Mononuclear cell (primary cell): Measurements from ENCODE around the gene GNG7. TPM values are rescaled to one million over a fixed set of nuclear protein-coding genes. Genes with fewer than 3 reads are reported as not detected.
"Not testable (repeated sequence)": the region's sequence is repeated elsewhere in the genome, so short reads cannot be mapped to it uniquely, and the experiment has no call there.

Experiments used
- H3K27me3 ChIP-seq: 2 replicates; pipeline ENCODE4 v1.6.0; 2011; ENCODE audit warnings: low read length, control low read depth; ENCODE audit not compliant: insufficient read depth
- H3K4me1 ChIP-seq: 2 replicates; pipeline ENCODE4 v1.5.1; 2011; ENCODE audit warnings: mild to moderate bottlenecking, low read length, control low read depth; ENCODE audit not compliant: insufficient read depth
- H3K4me3 ChIP-seq: 2 replicates; pipeline ENCODE4 v1.5.1; 2011; ENCODE audit warnings: mild to moderate bottlenecking, low read length, moderate library complexity
- H3K9me3 ChIP-seq: 2 replicates; pipeline ENCODE4 v1.5.1; 2011; ENCODE audit warnings: low read depth, mild to moderate bottlenecking, control low read depth, low read length
- total RNA-seq: library from RNA; depleted of rRNA; stranded (reverse); fragments of >200 nt; gene quantifications from one replicate; pipeline ENCODE4 v1.2.3, GENCODE V29; 2012

GNG7 gene
- total RNA-seq, 1 donor: 2.0 TPM

DNA sequence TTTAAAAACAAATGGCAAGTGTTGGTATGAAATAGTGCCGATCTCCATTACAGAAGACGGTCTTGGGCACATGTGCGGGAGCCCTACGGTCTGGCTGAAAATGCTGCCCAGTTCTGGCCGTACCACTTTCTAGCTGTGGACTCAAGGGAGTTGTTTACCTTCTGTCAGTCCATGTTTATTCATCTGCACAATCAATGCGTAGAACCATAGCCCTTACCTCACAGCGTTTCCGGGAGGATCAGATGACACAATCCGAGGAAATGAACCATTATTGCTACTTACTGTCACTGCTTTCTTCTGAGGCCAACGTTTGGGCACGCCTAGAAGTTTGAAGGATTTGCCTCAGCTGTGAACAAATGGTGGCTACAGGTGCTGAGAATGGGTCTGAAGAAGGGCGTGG, 195.4 kb downstream of the GNG7 start:
- Histone ChIP-seq H3K4me1 (peaks cover 34% of the 10 kb centered on the region), H3K9me3 (no peaks in the 10 kb centered on the region), H3K4me3 (no peak overlapping the region), H3K27me3 (no peaks in the 10 kb centered on the region)

DNA sequence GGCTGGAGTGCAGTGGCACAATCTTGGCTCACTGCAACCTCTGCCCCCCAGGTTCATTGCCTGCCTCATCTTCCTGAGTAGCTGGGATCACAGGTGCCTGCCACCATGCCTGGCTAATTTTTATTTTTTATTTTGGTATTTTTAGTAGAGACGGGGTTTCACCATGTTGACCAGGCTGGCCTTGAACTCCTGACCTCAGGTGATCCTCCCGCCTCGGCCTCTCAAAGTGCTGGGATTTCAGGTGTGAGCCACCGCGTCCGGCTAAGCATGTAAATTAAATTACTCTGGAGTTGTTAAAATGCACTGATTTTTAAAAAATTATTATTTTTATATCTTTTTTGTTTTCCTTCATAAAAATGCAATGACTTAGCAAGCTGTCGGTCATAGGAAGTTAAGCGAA, 195.8 kb downstream of the GNG7 start:
- peaks cover 34% of the 10 kb centered on the region for H3K4me1 ChIP-seq
- H3K4me3 ChIP-seq, H3K27me3 ChIP-seq, H3K9me3 ChIP-seq: not testable (repeated sequence)

DNA sequence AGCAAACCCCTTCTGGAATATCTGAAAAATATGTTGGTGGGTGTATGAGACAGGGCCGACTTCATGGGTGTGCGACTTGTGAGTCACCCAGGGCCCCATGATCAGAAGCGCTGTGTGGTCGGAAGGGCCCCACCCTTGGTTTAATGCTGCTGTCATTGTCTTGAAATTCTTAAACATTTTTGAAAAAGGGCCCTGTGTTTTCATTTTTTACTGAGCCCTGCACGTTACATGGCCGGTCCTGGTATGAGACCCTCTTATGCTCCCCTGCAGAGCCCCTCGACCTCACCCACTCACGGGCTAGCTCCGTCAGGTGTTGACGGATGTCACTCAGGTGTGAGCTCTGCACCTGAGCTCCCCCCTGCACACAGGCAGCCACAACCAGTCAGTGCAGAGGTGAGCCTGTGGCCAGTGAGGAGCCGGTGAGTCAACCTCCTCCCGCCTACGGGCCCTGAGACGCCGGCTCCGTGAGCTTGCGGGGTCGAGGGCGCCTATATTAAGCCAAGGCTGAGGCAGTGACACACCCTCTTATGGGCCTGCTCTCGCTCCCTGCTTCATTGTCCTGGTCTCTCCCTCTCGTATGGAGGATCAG, 198.9 kb downstream of the GNG7 start:
- Histone ChIP-seq H3K4me1 (peaks cover 34% of the 10 kb centered on the region), H3K9me3 (no peaks in the 10 kb centered on the region), H3K27me3 (no peaks in the 10 kb centered on the region), H3K4me3 (no peak overlapping the region)

DNA sequence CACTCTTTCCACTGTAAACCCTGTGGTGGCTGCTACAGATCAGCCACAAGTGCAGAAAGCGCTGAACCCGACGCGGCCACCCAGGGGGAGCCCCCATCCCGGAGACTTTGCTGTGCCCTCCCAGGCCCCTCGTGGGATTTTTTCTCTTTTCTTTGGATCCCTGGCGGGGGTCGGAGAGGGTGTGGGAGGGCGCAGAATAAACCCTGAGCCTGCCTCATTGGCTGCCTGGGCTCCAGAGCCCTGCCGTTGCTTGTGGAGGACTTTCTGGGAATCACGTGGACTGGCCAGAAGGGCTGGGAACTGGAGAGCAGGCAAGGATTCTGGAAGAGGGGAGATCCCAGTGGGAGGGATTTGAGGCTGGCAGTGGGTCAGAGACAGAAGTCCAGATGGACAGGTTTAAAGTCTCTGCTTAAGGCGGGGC, 201.6 kb downstream of the GNG7 start:
- H3K9me3 ChIP-seq: no peaks in the 10 kb centered on the region
- peaks cover 22% of the 10 kb centered on the region for H3K4me1 ChIP-seq
- H3K27me3 ChIP-seq: no peaks in the 10 kb centered on the region
- no peak overlapping the region for H3K4me3 ChIP-seq

DNA sequence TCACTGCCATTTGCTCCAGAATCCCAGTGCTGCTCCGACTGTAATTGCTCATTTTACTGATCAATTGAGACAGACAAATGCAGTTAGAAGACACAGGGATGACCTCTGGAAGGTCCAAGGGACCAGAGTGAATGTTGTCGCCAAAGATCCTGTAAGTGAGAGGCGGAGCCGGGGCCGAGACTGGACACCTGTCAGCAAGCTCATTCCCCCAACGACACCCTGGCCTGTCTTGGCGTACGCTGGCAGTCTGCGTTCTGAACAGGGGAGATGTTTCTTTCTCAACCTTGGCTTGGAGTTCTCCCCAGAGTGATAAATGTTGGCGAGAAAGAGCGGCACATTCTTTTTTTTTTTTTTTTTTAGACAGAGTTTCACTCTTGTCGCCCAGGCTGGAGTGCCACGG, 202.3 kb downstream of the GNG7 start:
- no peak overlapping the region for H3K4me3 ChIP-seq
- H3K9me3 ChIP-seq: no peaks in the 10 kb centered on the region
- H3K27me3 ChIP-seq: no peaks in the 10 kb centered on the region
- H3K4me1 ChIP-seq: peaks cover 29% of the 10 kb centered on the region

DNA sequence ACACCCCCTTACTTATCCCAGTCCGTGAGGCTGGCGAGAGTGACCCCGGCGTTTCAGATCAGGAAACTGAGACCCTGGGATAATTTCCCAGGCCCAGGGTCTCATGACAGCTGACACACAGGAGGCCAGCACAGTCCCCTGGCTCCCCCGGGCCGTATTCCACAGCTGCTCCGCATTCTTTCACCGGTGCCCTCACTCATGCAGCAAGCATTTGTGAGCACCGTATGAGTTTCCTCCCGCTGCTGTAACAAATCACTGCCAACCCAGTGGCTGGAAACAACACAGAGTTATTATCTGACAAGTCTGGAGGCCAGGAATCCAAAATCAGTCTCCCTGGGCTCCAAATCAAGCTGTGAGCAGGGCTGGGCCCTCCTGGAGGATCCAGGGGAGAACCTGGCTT, 205.3 kb downstream of the GNG7 start:
- H3K4me3 ChIP-seq: no peak overlapping the region
- no peaks in the 10 kb centered on the region for H3K9me3 ChIP-seq
- H3K27me3 ChIP-seq: peaks cover 2% of the 10 kb centered on the region
- H3K4me1 ChIP-seq: peaks cover 20% of the 10 kb centered on the region

DNA sequence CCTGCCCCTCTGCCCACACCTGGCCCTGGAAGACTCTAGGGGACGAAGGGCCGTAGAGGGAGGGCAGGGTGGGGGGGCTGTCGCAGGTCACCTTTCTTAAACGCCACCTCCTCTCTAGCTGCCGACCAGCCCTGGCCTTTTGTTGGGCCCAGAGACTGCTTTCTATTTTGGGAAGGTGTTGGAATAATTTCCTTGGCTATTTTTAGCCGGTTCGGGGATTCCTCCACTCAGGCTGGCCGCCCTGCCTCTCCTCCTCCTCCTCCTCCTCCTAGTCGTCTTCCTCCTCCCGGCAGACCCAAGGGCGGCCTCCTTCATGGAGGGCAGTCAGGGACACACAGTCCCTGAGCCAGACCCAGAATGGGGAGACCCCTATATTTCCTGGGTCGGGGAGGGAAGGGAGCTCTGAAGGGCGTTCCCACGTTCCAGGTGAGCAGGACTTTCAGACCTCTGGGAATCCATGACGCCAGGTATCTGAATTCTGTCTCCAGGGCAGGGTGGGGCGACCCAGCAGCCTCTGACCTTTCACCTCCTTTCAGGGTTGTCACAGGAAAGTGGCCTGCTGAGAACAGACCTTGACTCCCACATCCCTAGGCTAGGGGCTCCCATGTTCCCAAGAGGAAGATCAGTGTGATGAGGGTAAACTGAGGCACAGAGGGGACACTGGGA, 206.7 kb downstream of the GNG7 start:
- Histone ChIP-seq H3K9me3 (no peaks in the 10 kb centered on the region), H3K27me3 (peaks cover 11% of the 10 kb centered on the region), H3K4me3 (no peak overlapping the region), H3K4me1 (peaks cover 29% of the 10 kb centered on the region)

DNA sequence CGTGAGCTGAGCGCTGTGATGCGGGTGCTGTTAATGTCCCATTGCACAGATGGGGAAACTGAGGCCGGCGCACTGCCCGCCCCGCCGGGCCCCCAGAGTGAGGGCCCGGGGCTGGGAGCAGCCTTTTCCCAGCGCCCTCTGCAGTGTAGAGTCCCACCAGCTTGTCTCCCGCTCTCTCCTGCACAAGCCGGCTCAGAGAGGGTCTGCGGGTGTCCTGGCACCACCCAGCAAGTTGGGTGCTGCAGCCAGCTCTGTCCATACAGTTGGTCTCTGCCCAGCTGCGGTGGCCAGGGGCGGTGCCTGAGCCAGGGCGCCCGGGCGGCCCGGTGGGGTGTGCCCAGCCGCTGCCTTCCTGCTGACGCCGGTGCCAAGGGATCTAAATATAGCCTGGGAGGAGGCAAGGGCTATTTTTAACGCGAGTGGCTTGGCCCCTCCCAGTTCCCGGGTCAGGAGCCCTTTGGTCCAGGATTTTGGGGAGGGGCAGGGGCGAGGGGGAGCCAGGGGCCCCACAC, 207.3 kb downstream of the GNG7 start:
- Histone ChIP-seq H3K4me3 (peak overlapping the region; percentile 50), H3K27me3 (peaks cover 14% of the 10 kb centered on the region), H3K9me3 (no peaks in the 10 kb centered on the region), H3K4me1 (peaks cover 33% of the 10 kb centered on the region)

DNA sequence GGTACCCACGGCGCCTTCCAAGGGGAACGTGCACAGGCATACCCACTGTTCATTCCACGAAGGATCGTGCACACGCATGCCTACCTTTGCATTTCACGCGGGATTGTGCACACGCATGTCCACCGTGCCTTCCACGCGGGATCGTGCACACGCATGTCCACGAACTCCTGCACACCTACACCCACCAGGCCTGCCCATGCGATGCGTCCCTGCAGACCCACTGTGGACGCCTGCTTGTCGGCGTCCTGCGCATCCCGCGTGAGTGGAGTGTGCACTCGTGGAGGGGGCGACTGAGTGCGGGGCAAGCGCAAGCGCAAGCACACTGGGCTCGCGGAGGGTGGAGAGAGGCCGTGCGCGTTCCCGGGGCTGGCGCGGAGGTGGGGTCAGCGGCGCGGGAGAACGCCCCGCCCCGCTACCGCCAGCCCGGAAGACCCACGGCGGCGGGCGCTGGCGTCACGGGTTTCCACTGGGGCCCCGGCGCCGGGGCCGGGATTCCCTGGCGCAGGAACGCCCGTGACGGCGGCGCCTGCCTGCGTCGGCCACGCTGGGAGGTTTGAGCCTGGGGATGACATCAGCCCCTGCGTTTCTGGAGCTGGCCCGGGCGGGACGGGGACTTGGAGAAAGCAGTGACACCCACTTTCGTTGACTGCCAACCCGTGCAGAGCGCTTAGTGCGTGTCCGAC, 207.9 kb downstream of the GNG7 start:
- H3K27me3 ChIP-seq: peaks cover 19% of the 10 kb centered on the region
- no peaks in the 10 kb centered on the region for H3K9me3 ChIP-seq
- H3K4me3 ChIP-seq: peak overlapping the region; percentile 50
- peaks cover 36% of the 10 kb centered on the region for H3K4me1 ChIP-seq

DNA sequence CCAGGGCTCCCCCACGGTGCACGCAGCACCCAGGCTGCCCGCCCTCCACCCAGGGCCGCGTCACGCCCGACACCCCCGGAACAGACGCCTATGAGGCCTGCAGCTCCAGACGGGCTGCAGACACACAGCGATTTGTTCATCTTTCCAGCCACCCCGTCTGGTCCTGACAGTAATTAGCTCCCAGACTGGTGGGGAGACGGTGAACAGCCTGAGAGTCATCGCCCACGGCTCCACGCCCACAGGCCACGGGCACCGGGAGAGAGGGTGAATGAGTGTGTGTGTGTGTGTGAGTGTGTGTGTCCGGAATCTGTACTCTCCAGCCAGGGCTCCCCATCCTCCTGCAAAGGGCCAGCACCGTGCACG, 208.4 kb downstream of the GNG7 start:
- Histone ChIP-seq H3K27me3 (peaks cover 21% of the 10 kb centered on the region), H3K4me3 (no peak overlapping the region), H3K9me3 (no peaks in the 10 kb centered on the region), H3K4me1 (peaks cover 41% of the 10 kb centered on the region)

DNA sequence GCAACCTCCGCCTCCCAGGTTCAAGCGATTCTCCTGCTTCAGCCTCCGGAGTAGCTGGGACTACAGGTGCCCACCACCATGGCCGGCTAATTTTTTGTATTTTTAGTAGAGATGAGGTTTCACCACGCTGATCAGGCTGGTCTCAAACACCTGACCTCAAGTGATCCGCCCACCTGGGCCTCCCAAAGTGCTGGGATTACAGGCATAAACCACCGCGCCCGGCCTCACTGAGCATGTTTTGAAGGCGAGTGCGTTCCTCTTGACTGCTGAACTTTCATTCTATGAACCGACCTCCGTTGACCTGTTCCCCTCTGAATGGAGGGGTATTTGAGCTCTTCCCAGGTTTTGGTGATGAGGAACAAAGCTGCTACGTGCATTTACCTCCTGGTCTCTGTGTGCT, 209.0 kb downstream of the GNG7 start:
- Histone ChIP-seq H3K4me1 (peaks cover 47% of the 10 kb centered on the region), H3K27me3 (peaks cover 26% of the 10 kb centered on the region)
- not testable (repeated sequence) for H3K9me3 ChIP-seq, H3K4me3 ChIP-seq

DNA sequence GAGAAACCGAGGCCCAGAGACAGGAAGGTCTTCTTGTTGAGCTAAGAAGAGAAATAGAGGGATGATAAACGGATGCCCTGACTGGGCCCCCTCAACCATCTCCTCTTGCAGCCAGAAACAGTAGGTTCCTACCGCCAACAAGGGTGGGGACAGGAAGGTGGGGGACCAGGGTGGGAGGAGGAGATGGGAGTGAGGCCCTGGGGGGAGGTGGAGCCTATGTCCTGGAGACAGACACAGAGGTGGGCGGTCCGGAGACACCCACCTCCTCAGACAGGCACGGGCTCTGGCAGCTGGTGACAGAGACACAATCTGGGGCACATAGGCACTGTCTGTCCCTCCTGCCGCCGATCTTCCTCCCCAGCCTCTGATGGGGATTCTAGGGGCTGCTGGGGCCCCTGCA, 209.6 kb downstream of the GNG7 start:
- H3K4me3 ChIP-seq: no peak overlapping the region
- peaks cover 28% of the 10 kb centered on the region for H3K27me3 ChIP-seq
- peaks cover 48% of the 10 kb centered on the region for H3K4me1 ChIP-seq

DNA sequence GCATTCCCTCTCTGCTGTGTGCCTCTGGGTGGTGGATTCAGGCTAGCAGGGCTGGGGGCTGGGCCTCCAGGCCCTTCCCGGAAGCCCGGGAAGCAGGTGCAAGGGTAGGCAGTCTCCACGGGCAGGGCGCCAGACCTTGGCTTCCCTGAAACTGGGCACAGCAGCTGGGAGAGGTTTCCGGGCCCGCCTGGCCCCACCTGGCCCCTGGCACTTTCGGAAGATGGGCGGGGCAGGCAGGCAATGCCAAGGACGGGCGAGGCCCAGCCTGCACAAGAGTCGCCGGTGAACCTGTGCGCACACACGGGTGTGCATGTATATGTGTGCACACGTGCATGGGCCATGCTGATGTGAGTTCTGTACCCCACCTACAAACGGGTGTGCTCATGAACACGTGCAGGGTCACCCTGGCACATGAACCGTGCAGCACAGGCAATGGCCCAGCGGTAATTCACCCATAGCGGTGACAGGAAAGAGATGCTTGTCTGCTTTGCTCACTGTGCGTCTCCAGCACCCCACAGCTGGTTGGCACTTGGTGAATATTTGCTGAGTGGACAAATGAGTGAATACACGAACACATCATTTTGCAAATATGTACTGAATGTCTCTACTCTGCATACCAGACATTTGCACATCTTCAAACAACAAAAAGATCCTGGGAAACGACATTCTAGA, 211.2 kb downstream of the GNG7 start:
- H3K9me3 ChIP-seq: no peaks in the 10 kb centered on the region
- no peak overlapping the region for H3K4me3 ChIP-seq
- peaks cover 28% of the 10 kb centered on the region for H3K27me3 ChIP-seq
- H3K4me1 ChIP-seq: peaks cover 48% of the 10 kb centered on the region

More for the DNA sequence above, 209.6 kb downstream of the GNG7 start:
- no peaks in the 10 kb centered on the region for H3K9me3 ChIP-seq

DNA sequence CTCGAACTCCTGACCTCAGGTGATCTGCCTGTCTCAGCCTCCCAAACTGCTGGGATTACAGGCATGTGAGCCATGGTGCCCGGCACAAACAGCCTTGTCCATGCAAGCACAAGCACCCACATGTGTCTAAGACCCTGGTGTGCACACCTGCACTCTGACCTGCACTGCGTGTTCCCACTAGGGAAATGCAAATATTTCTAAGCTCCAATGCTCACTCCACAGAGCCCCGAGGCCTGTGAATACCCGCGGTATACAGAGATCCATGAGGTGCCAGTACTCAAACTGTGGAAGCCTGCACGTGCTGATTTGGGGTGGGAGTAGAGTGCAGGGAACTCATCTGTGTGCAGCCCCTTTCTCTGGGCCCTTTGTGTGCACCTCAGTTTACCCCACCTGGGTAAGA, 211.8 kb downstream of the GNG7 start:
- H3K4me3 ChIP-seq: no peak overlapping the region
- H3K4me1 ChIP-seq: peaks cover 43% of the 10 kb centered on the region
- no peaks in the 10 kb centered on the region for H3K9me3 ChIP-seq
- H3K27me3 ChIP-seq: peaks cover 28% of the 10 kb centered on the region
